Measurements from ENCODE around the gene AMBP.

Gene AMBP

GRCh38 chr9:114122136-114123027 lies 44.3 kb upstream of the AMBP start:
- Histone ChIP-seq H3K4me3 (ENCODE audit: low read length in 2 of 2) (no peak overlapping the region), H3K4me2 (ENCODE audit: insufficient read depth, low read length, poor library complexity, severe bottlenecking) (no peak overlapping the region), H2AFZ (ENCODE audit: low read length) (no peak overlapping the region), H3K18ac (ENCODE audit: low read length) (peak overlapping the region; percentile 30), H3K79me1 (ENCODE audit: low read depth, low read length) (no peaks in the 10 kb centered on the region), H3K27ac (replicated peaks; ENCODE audit: low read length) (no peak overlapping the region), H4K91ac (ENCODE audit: low read depth, low read length, poor library complexity) (no peak overlapping the region), H3K9ac (ENCODE audit: low read depth, low read length, poor library complexity) (no peak overlapping the region), H3K4me1 (ENCODE audit: control insufficient read depth in 2 of 2, insufficient read depth in 1 of 2, low read depth in 1 of 2, low read length in 2 of 2) (peaks cover 10 to 11% of the 10 kb centered on the region in 2 donors), H2BK120ac (ENCODE audit: low read depth, low read length) (no peak overlapping the region), H2BK12ac (ENCODE audit: low read length) (no peak overlapping the region), H3K9me3 (replicated peaks in 1 of 2; ENCODE audit: control insufficient read depth in 2 of 2, insufficient read depth in 1 of 2, low read depth in 1 of 2, low read length in 2 of 2) (peaks cover 0 to 3% of the 10 kb centered on the region in 2 donors), H3K4ac (ENCODE audit: low read length) (no peak overlapping the region), H3K27me3 (ENCODE audit: control insufficient read depth in 3 of 3, insufficient read depth in 3 of 3, low read depth in 1 of 3, low read length in 3 of 3) (peaks cover 0 to 32% (median 0%) of the 10 kb centered on the region in 3 experiments), H3K36me3 (replicated peaks in 1 of 2; ENCODE audit: control insufficient read depth in 2 of 2, insufficient read depth in 2 of 2, low read length in 2 of 2) (no peaks in the 10 kb centered on the region), H3K14ac (ENCODE audit: low read length) (no peak overlapping the region), H3K23ac (ENCODE audit: low read depth, low read length, poor library complexity) (no peak overlapping the region), H2AK5ac (ENCODE audit: low read depth, low read length) (no peak overlapping the region), H2BK5ac (ENCODE audit: low read length) (no peak overlapping the region), H2BK15ac (ENCODE audit: low read length) (no peak overlapping the region), H4K8ac (ENCODE audit: low read depth, low read length) (no peak overlapping the region)
- no peak for DNase-seq (ENCODE audit: low spot score)
- no CpG with 5 or more reads among the region's 9 CpGs for WGBS, 2 donors (ENCODE audit: extremely low coverage in 2 of 2, insufficient read length in 2 of 2, insufficient replicate concordance in 1 of 2)

DNA sequence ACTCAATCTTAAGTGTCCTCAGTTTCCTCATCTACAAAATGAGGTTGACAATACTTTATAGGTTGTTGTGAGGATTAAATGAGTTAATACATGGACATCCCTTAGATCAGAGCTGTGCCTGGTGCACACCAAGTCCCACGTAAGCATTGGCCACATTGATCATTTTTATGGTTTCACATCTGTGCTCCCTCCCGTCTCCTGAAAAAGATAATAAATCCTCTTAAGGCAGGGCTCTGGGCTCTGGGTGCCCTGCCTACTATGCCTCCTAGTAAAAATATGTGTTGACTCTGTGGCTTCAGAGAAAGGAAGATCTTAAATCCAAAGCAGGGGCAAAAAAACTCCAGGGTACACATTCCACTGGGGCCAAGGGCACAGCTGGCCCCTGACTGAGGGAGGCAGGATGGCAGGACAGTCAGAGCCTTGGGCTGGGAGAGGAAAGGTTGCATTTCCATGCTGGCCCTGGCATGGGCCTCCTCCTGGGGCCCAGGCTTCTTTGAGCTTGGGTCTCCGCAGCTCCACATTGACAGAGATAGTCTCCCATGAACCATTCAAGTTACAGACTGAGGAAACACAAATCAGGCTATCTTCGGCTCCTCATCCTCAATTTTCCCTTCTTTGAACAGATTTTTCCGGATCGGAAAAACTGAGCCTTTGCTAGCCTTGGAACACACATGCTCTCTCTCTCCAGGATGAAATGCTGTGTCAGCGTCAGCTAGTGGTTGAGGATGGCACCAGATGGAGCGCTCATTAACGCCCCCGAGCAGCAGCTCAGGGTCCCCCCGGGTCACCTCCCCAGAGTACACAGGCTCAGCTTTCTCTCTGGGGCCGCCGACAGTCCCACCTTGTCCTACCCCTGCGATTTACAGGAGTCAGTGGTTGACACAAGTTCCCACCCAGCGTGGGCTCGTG lies 43.4 kb upstream of the AMBP start:
- Histone ChIP-seq H3K9ac (ENCODE audit: low read depth, low read length, poor library complexity) (no peak overlapping the region), H2BK5ac (ENCODE audit: low read length) (no peak overlapping the region), H4K8ac (ENCODE audit: low read depth, low read length) (no peak overlapping the region), H3K27me3 (ENCODE audit: control insufficient read depth in 3 of 3, insufficient read depth in 3 of 3, low read depth in 1 of 3, low read length in 3 of 3) (peaks cover 0 to 36% (median 0%) of the 10 kb centered on the region in 3 experiments), H3K14ac (ENCODE audit: low read length) (no peak overlapping the region), H3K27ac (replicated peaks; ENCODE audit: low read length) (no peak overlapping the region), H2AK5ac (ENCODE audit: low read depth, low read length) (no peak overlapping the region), H3K4ac (ENCODE audit: low read length) (no peak overlapping the region), H3K36me3 (replicated peaks in 1 of 2; ENCODE audit: control insufficient read depth in 2 of 2, insufficient read depth in 2 of 2, low read length in 2 of 2) (no peaks in the 10 kb centered on the region), H3K79me1 (ENCODE audit: low read depth, low read length) (no peaks in the 10 kb centered on the region), H3K4me2 (ENCODE audit: insufficient read depth, low read length, poor library complexity, severe bottlenecking) (no peak overlapping the region), H2BK12ac (ENCODE audit: low read length) (no peak overlapping the region), H2BK15ac (ENCODE audit: low read length) (no peak overlapping the region), H2BK120ac (ENCODE audit: low read depth, low read length) (no peak overlapping the region), H3K23ac (ENCODE audit: low read depth, low read length, poor library complexity) (no peak overlapping the region), H3K18ac (ENCODE audit: low read length) (peak overlapping the region; percentile 30), H4K91ac (ENCODE audit: low read depth, low read length, poor library complexity) (no peak overlapping the region), H3K9me3 (replicated peaks in 1 of 2; ENCODE audit: control insufficient read depth in 2 of 2, insufficient read depth in 1 of 2, low read depth in 1 of 2, low read length in 2 of 2) (no peaks in the 10 kb centered on the region), H3K4me3 (ENCODE audit: low read length in 2 of 2) (no peak overlapping the region), H3K4me1 (ENCODE audit: control insufficient read depth in 2 of 2, insufficient read depth in 1 of 2, low read depth in 1 of 2, low read length in 2 of 2) (peaks cover 10 to 11% of the 10 kb centered on the region in 2 donors), H2AFZ (ENCODE audit: low read length) (no peak overlapping the region)
- no CpG with 5 or more reads among the region's 16 CpGs for WGBS, 2 donors (ENCODE audit: extremely low coverage in 2 of 2, insufficient read length in 2 of 2, insufficient replicate concordance in 1 of 2)
- DNase-seq (ENCODE audit: low spot score), result no peak

- no peak overlapping the region for H3K4me3 ChIP-seq (ENCODE audit: low read length in 2 of 2)
- peaks cover 0 to 44% (median 0%) of the 10 kb centered on the region in 3 experiments for H3K27me3 ChIP-seq (ENCODE audit: control insufficient read depth in 3 of 3, insufficient read depth in 3 of 3, low read depth in 1 of 3, low read length in 3 of 3)
- H3K4me1 ChIP-seq (ENCODE audit: control insufficient read depth in 2 of 2, insufficient read depth in 1 of 2, low read depth in 1 of 2, low read length in 2 of 2), result peaks cover 11 to 12% of the 10 kb centered on the region in 2 donors
- H3K23ac ChIP-seq (ENCODE audit: low read depth, low read length, poor library complexity), result no peak overlapping the region
- no peak overlapping the region for H3K18ac ChIP-seq (ENCODE audit: low read length)
- no peak overlapping the region for H2BK5ac ChIP-seq (ENCODE audit: low read length)
- DNase-seq (ENCODE audit: low spot score), result no peak
- no peak overlapping the region for H3K9ac ChIP-seq (ENCODE audit: low read depth, low read length, poor library complexity)
- no peak overlapping the region for H3K4ac ChIP-seq (ENCODE audit: low read length)
- H4K8ac ChIP-seq (ENCODE audit: low read depth, low read length), result no peak overlapping the region
- H3K27ac ChIP-seq (replicated peaks; ENCODE audit: low read length), result no peak overlapping the region
- no peak overlapping the region for H2BK15ac ChIP-seq (ENCODE audit: low read length)
- H4K91ac ChIP-seq (ENCODE audit: low read depth, low read length, poor library complexity), result no peak overlapping the region
- no peak overlapping the region for H2AFZ ChIP-seq (ENCODE audit: low read length)
- WGBS, 2 donors (ENCODE audit: extremely low coverage in 2 of 2, insufficient read length in 2 of 2, insufficient replicate concordance in 1 of 2), result no CpG with 5 or more reads among the region's 4 CpGs
- no peaks in the 10 kb centered on the region for H3K36me3 ChIP-seq (replicated peaks in 1 of 2; ENCODE audit: control insufficient read depth in 2 of 2, insufficient read depth in 2 of 2, low read length in 2 of 2)
- no peak overlapping the region for H2BK120ac ChIP-seq (ENCODE audit: low read depth, low read length)
- H3K9me3 ChIP-seq (replicated peaks in 1 of 2; ENCODE audit: control insufficient read depth in 2 of 2, insufficient read depth in 1 of 2, low read depth in 1 of 2, low read length in 2 of 2), result no peaks in the 10 kb centered on the region
- no peak overlapping the region for H3K14ac ChIP-seq (ENCODE audit: low read length)
- no peak overlapping the region for H3K4me2 ChIP-seq (ENCODE audit: insufficient read depth, low read length, poor library complexity, severe bottlenecking)
- H2BK12ac ChIP-seq (ENCODE audit: low read length), result no peak overlapping the region
- no peaks in the 10 kb centered on the region for H3K79me1 ChIP-seq (ENCODE audit: low read depth, low read length)
- no peak overlapping the region for H2AK5ac ChIP-seq (ENCODE audit: low read depth, low read length)
These were observed 42.3 kb upstream of the AMBP start for GRCh38 chr9:114120192-114121014.
